Hepatocyte (in vitro differentiated cells): ENCODE results near the gene XAF1. TPM values are rescaled to one million over a fixed set of nuclear protein-coding genes. Genes with fewer than 3 reads are reported as not detected.

Source experiments
- DNase-seq: peaks from one replicate; pipeline ENCODE4 v3.0.0-alpha.2; 2016; ENCODE audit warnings: low spot score
- H2AFZ ChIP-seq: fragments of 200-600 bp; sonication (generic); 2 replicates; pipeline ENCODE4 v1.6.0; 2016; ENCODE audit warnings: antibody characterized with exemption, mild to moderate bottlenecking
- H3K27ac ChIP-seq: fragments of 200-600 bp; sonication (generic); 2 replicates; pipeline ENCODE4 v1.5.1; 2016; ENCODE audit warnings: mild to moderate bottlenecking
- H3K27me3 ChIP-seq: fragments of 200-600 bp; sonication (generic); 2 replicates; pipeline ENCODE4 v1.6.1; 2016
- H3K36me3 ChIP-seq: fragments of 200-600 bp; sonication (generic); replicated peaks from 2 replicates; pipeline ENCODE4 v1.5.1; 2016; ENCODE audit warnings: low read depth; ENCODE audit not compliant: insufficient read depth
- H3K4me1 ChIP-seq: fragments of 200-600 bp; sonication (generic); 2 replicates; pipeline ENCODE4 v1.5.1; 2016; ENCODE audit warnings: mild to moderate bottlenecking, moderate library complexity; ENCODE audit not compliant: insufficient read depth
- H3K4me2 ChIP-seq: fragments of 200-600 bp; sonication (generic); 2 replicates; pipeline ENCODE4 v1.6.0; 2016
- H3K4me3 ChIP-seq: fragments of 200-600 bp; sonication (generic); 2 replicates; pipeline ENCODE4 v1.5.1; 2016; ENCODE audit warnings: mild to moderate bottlenecking
- H3K79me2 ChIP-seq: fragments of 200-600 bp; sonication (generic); 2 replicates; pipeline ENCODE4 v1.6.0; 2017; ENCODE audit warnings: mild to moderate bottlenecking
- H3K9me2 ChIP-seq: fragments of 200-600 bp; sonication (generic); replicated peaks from 2 replicates; pipeline ENCODE4 v1.6.0; 2017; ENCODE audit warnings: mild to moderate bottlenecking; ENCODE audit not compliant: insufficient read depth
- H3K9me3 ChIP-seq: fragments of 200-600 bp; sonication (generic); 2 replicates; pipeline ENCODE4 v1.5.1; 2016; ENCODE audit warnings: low read depth, mild to moderate bottlenecking
- H4K20me1 ChIP-seq: fragments of 200-600 bp; sonication (generic); 2 replicates; pipeline ENCODE4 v1.6.0; 2016; ENCODE audit warnings: mild to moderate bottlenecking; ENCODE audit not compliant: insufficient read depth, poor library complexity, severe bottlenecking
- CTCF ChIP-seq: fragments of 200-600 bp; sonication (generic); IDR thresholded peaks from 2 replicates; pipeline ENCODE4 v1.5.1; 2016; ENCODE audit warnings: antibody characterized with exemption, mild to moderate bottlenecking; ENCODE audit not compliant: poor library complexity
- EZH2 ChIP-seq: fragments of 200-600 bp; sonication (generic); IDR thresholded peaks from 2 replicates; pipeline ENCODE4 v1.6.1; 2016; ENCODE audit warnings: antibody characterized with exemption, mild to moderate bottlenecking, borderline replicate concordance
- EZH2phosphoT487 ChIP-seq: fragments of 200-600 bp; sonication (generic); IDR thresholded peaks from one replicate; pipeline ENCODE4 v1.6.1; 2018; ENCODE audit warnings: antibody characterized with exemption, mild to moderate bottlenecking, low read depth, moderate library complexity; ENCODE audit not compliant: unreplicated experiment, severe bottlenecking
- WGBS: methylation state at CpG from one replicate; pipeline ENCODE4 v1.1.6; 2016; ENCODE audit warnings: low lambda C conversion rate; ENCODE audit errors: missing lambda C conversion rate; 5-methylcytosine and 5-hydroxymethylcytosine counted together
- polyA plus RNA-seq: library from polyadenylated mRNA; unstranded; fragments of >200 nt; fragmentation: Nextera tagmentation; extraction: Ambion mirVana; gene quantifications from 2 replicates; pipeline ENCODE4 v1.2.1, GENCODE V29; 2016
- total RNA-seq: library from RNA; depleted of rRNA; stranded (reverse); fragments of >200 nt; gene quantifications from 2 replicates; pipeline ENCODE4 v1.2.3, GENCODE V29; 2014

Gene XAF1
- total and polyA plus RNA-seq, 2 experiments from 2014 or later: 1.9 to 3.3 TPM

DNA sequence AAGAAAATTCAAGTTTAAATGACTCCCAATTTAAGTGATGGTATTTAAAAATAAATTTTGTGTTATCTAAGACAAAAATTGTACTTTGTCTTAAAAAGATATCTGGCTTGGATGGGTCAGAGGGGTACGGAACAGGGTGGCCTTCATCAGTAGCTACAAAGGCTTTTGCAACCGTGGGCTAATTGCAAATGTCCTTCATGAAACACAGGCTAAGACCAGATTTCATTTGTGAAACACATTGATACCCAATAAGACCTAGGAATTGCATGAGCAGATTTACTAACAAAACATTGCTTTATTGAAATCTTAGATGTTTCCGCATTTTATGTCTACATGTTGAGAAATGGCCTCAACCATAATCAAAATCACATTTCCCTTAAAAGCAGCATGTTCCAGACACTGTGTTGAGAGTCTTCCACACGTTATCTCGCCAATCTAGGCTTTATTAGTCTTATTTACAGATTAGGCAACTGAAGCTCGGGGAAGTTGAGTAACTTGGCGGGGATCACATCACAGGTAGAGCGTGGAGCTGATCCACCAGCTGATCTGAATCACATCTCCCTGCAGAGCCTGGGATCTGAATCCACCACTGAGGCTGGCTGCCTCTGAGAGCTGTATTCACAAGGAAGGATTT is 42.0 kb downstream of the XAF1 start:
- 55% methylated on average over 8 of the region's 8 CpGs for WGBS
- Histone ChIP-seq H3K27ac (no peak overlapping the region), H3K79me2 (no peaks in the 10 kb centered on the region), H2AFZ (no peak overlapping the region), H3K4me3 (no peak overlapping the region), H4K20me1 (no peaks in the 10 kb centered on the region), H3K9me2 (no peaks in the 10 kb centered on the region), H3K36me3 (no peaks in the 10 kb centered on the region), H3K4me2 (no peak overlapping the region), H3K9me3 (no peaks in the 10 kb centered on the region), H3K27me3 (no peaks in the 10 kb centered on the region), H3K4me1 (peaks cover 2% of the 10 kb centered on the region)
- no peak for DNase-seq
- TF ChIP-seq EZH2phosphoT487 (no peak), CTCF (no peak), EZH2 (no peak)

DNA sequence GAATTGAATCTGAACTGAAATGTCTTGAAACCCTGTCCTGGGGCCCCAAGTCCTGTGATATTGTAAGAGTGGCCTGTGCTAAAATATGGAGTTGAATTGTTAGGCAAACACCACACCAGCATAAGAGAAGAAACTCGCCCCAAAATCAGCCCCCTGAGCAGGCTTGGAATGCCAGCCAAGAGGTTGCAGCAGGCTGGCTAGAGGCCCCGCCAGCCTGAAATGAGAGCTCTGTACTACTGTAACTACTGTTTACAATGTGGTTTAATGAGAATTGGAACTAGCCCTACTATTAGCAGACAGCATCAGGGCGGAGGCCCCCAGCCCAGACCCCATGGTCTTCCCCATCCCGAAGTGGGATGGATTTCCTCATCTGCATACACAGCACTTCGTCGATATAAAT is 43.9 kb downstream of the XAF1 start:
- Histone ChIP-seq H3K9me3 (no peaks in the 10 kb centered on the region), H3K4me2 (no peak overlapping the region), H3K27ac (no peak overlapping the region), H3K27me3 (no peaks in the 10 kb centered on the region), H3K4me1 (peaks cover 2% of the 10 kb centered on the region), H2AFZ (no peak overlapping the region), H3K4me3 (no peak overlapping the region), H3K79me2 (no peaks in the 10 kb centered on the region), H3K9me2 (no peaks in the 10 kb centered on the region), H3K36me3 (no peaks in the 10 kb centered on the region), H4K20me1 (no peaks in the 10 kb centered on the region)
- TF ChIP-seq EZH2: no peak
- TF ChIP-seq EZH2phosphoT487: no peak
- no peak for TF ChIP-seq CTCF
- DNase-seq: no peak
- 89% methylated on average over 6 of the region's 6 CpGs for WGBS

DNA sequence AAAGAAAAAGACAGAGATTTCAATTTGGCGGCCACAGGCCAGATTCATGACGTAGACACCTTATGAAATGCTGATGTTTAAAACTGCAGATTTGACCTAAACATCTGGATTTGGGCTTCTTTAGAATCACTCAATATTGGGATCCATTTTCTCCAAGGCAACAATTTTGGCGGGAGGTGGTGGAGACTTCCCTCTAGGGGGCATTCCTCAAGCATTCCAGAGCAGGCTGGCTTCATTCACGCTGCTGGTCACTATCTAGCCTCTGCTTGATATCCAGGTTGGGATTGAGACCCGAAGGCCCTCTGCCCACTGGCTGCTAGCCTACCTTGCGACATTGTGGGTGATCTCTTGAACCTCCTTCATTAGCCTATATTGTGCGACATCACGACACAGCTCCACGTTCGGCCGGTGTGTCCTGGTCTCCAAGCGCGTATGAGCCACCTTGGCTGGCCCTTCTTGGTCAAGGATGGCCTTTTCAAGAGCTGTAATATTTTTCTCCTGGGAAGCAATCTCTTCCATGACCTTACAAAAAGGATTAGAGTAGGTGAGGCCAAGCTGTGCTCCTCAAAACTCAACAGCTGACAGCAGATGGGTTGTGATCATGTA is 44.7 kb downstream of the XAF1 start:
- no peak overlapping the region for H3K4me3 ChIP-seq
- H3K9me2 ChIP-seq: no peaks in the 10 kb centered on the region
- no peaks in the 10 kb centered on the region for H3K9me3 ChIP-seq
- WGBS: 82% methylated on average over 13 of the region's 13 CpGs
- no peaks in the 10 kb centered on the region for H4K20me1 ChIP-seq
- no peaks in the 10 kb centered on the region for H3K36me3 ChIP-seq
- no peak overlapping the region for H3K4me2 ChIP-seq
- H3K27ac ChIP-seq: no peak overlapping the region
- H3K4me1 ChIP-seq: peaks cover 2% of the 10 kb centered on the region
- TF ChIP-seq EZH2 (no peak), CTCF (peak; percentile 24)
- no peaks in the 10 kb centered on the region for H3K79me2 ChIP-seq
- no peak overlapping the region for H2AFZ ChIP-seq
- no peak for DNase-seq
- H3K27me3 ChIP-seq: no peaks in the 10 kb centered on the region
